Measurements from ENCODE around the gene NUDT8.
"Not testable (repeated sequence)": the region's sequence is repeated elsewhere in the genome, so short reads cannot be mapped to it uniquely, and the experiment has no call there.

NUDT8 gene

GRCh38 chr11:67659651-67660165 lies 30.0 kb upstream of the NUDT8 start:
- DNase-seq, result not testable (repeated sequence)

- DNase-seq, result no peak
These were observed 27.6 kb upstream of the NUDT8 start for GRCh38 chr11:67657300-67657699.

DNA sequence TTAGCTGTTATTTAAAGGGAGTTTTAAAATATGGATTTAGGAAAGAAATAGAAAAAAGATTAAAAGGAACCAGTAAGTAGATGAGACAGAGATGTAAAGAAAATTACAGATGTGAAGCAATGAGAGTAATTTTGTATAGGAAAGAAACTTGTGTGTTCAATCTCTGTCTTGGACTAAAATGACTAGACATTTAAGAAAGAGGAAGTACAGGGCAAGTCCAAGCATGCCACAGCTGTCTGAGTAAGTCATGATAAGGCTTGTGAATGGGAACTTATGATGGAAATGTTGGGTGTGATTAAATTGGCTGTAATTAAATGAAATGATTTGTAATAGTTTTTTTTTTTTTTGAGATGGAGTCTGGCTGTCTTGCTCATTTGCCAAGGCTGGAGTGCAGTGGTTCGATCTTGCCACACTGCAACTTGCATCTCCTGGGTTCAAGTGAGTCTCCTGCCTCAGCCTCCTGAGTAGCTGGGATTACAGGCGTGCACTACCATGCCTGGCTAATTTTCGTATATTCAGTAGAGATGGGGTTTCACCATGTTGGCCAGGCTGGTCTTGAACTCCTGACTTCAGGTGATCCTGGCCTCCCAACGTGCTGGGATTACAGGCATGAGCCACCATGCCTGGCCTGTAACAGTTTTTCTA lies 26.7 kb upstream of the NUDT8 start:
- no peak for DNase-seq

DNA sequence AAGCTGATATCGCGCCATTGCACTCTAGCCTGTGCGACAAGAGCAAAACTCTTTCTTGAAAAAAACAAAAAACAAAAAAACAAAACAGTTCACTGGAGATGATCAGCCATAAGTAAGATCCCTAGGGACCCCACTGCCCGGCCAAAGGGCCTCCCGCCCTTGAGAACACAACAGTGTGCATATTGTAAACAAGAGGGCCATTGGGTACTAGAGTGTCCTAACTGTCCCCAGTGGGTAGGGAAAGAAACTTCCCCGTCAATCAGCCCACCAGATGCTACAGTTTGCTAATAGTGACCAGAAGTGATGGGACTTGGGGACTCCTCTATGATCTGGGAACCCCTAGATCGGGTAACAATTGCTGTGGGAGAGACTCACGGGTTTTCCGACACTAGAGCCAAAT lies 24.5 kb upstream of the NUDT8 start:
- no peak for DNase-seq

GRCh38 chr11:67652965-67653845 lies 23.5 kb upstream of the NUDT8 start:
- no peak for DNase-seq

GRCh38 chr11:67651976-67652781 lies 22.4 kb upstream of the NUDT8 start:
- no peak for DNase-seq

- DNase-seq, result no peak
These were observed 20.1 kb upstream of the NUDT8 start for GRCh38 chr11:67649634-67650510.

DNA sequence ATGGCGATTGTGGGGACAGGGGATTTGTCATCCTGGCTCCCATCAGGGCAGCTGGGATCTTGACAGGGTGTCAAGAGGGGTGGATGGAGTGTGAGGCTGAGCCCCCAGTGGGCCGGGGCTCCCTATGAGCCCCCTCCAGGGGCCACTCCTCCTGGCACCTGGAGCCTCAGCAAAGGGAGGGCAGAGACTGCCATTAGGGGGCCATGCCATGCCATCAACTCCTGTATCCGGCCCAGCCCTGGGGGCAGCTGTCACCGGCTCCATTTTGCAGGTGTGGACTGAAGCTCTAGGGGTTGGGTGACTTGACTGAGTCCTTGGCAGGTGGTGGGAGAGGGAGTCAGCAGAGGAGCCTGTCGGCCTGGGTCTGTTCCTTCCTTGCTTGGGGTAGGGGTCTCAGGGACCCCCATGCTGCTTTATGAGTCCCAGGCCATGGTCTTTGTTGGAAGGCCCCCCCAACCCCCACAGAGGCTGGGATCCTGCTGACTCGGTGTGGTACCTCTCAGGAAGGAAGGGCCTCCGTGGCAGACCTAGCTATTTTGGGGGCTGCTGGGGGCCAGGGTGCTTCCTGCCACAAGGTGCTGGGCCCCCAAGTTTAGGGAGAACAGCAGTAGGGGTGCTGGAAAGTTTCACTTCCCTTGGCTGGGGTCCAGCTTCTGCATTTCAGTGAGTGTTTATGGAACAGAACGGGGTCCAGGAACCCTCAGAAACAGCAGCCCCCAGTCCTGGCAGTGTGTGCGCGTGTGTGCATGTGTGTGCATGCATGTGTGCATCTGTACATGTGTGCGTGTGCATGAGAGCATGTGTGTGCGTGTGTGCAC lies 19.3 kb upstream of the NUDT8 start:
- no peak for DNase-seq

- peak; percentile 50 for DNase-seq
These were observed 18.5 kb upstream of the NUDT8 start for GRCh38 chr11:67648140-67648795.

DNA sequence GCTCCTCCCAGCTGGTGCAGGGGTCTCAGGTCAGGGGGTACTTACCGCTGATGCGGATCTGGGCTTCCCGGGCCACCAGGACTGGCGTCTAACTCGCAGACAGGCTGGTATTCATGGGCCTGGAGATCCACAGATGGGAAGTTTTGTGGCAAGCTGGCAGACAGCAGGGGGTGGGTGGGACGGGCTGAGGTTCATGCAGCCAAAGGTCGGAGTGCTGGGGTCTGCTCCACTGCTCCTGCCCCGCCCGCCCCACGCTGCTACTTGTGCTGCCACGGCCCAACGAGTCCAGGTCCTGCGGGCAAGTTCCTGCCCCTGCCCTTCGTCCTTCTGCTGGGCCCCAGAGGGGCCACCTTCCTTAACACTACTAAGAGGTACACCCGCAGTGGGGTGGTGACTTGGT lies 17.7 kb upstream of the NUDT8 start:
- DNase-seq, result no peak

- peak; percentile 11 for DNase-seq
These were observed 17.0 kb upstream of the NUDT8 start for GRCh38 chr11:67646535-67647336.

DNA sequence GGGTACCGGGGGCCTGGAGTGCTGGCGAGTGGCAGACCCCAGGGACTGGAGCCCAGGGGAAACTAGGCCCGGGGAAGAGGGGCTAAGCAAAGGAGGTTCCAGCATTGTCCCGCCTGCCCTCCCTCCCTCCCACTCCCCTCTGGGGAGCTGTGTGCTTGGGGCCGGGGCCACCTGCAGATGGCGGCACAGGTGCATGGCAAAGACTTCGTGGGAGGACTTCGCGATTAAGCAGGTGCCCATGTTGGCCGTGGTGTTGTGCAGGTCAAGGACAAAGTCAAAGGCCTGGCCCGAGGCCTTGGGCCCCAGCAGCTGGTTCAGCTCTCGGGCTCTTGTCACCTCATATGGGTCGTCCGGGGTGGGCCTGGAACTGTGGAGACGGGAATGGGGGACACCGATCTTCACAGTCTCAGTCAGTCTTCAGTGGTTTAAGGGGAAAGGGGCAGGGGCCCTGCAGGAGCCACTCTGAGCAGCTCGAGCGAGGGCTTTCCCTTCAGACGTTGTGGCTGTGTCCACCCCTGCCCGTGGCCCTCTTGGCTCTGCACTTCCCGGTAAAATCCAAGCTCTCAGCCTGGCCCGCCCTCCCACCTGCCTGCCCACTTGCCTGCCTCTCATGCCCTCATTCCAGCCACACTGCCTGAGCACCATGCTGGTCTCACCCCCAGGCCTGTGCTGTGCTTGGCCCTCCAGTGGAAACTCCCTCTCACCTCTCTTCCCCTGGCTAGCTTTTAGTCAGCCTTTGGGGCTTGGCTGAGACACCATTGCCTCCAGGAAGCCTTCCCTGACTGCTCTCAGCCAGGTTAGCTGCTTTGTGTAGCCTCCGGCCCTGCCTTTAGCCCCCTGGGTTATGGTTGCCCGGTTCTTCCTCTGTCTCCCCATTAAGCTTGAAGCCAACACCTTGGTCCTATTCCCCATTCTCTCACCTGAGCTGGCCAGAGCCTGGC lies 16.1 kb upstream of the NUDT8 start:
- no peak for DNase-seq

GRCh38 chr11:67644472-67645418 lies 15.0 kb upstream of the NUDT8 start:
- DNase-seq, result no peak

- no peak for DNase-seq
These were observed 14.3 kb upstream of the NUDT8 start for GRCh38 chr11:67644042-67644441.

- no peak for DNase-seq
These were observed 12.7 kb upstream of the NUDT8 start for GRCh38 chr11:67642173-67643120.

All from activated CD4-positive, alpha-beta T cell treated with anti-CD3 and anti-CD28 coated beads, Interleukin-2, amount 50 U/mL, for 1 hour (primary cell).